Adrenal gland (tissue), 5 donors: ENCODE data around the gene LY86.

Source experiments
- CTCF ChIP-seq, 6 experiments: fragments of 450-650 bp in 4 of 6; fragments of 200-600 bp in 2 of 6; sonication (generic) in 1 of 6; IDR thresholded peaks; 1 replicate in 5 of 6; 2 replicates in 1 of 6; pipeline versions ENCODE4 v1.5.1 to v1.8.0; 2016 to 2021; ENCODE audit warnings: antibody characterized with exemption in 6 of 6, mild to moderate bottlenecking in 2 of 6, moderate library complexity in 1 of 6
- POLR2A ChIP-seq, 2 donors: fragments of 450-650 bp; IDR thresholded peaks; one replicate each; pipeline ENCODE4 v1.6.1; 2017; ENCODE audit warnings: antibody characterized with exemption in 2 of 2, mild to moderate bottlenecking in 2 of 2, moderate library complexity in 1 of 2
- donor health status: DM: no; HTN: no; CAD: no.

GRCh38 chr6:6586671-6587526 is 1.6 kb upstream of the LY86 start:
- TF ChIP-seq POLR2A (IDR thresholded peaks at IDR 0.05) (no peak), CTCF (IDR thresholded peaks at IDR 0.05) (no peak)
